ENCODE results near the gene KCNH1. TPM values are rescaled to one million over a fixed set of nuclear protein-coding genes. Genes with fewer than 3 reads are reported as not detected.

KCNH1 gene
- total and polyA plus RNA-seq, 2 experiments from 2014 or later, result 0.28 TPM; not detected in 1

DNA sequence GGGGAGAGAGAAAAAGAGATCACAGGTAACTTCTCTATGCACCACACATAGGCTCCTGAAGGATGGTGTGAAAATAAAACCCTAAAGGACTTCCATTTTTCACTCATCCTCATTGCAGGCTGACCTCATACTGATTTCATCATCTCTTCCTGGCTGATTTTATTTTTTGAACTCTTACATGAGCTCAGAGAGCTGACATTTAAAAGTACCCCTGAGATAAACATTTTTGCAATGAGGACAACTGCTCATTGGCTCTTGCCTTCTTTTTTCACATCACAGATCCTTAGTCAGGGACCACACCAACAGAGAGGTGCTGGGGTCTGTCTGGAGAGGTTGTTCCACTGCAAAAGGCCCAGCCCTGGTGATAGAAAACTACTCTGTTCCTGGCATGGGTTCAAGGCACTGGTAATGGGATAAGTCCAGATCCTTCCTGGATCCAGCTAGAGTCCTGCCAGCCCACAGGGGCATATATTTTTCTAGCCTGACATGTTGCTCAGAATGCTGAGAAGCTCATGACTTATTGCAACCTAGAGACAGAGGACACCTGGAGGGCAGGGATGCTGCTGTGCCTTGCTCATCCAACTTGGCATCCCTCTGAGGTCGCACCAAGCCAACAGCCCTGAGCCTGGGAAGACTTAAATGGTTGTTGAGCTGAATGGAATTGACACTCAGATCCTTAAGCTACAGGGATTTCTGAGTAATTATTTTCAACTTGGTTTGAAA lies 445.3 kb downstream of the KCNH1 start:
- Histone ChIP-seq H2AFZ (no peak overlapping the region), H3K27me3 (ENCODE audit: insufficient read depth) (no peaks in the 10 kb centered on the region), H4K20me1 (replicated peaks; ENCODE audit: insufficient read depth) (no peaks in the 10 kb centered on the region), H3K9me2 (ENCODE audit: insufficient read depth) (no peaks in the 10 kb centered on the region), H3K4me3 (no peak overlapping the region), H3K79me2 (replicated peaks; ENCODE audit: insufficient read depth) (no peaks in the 10 kb centered on the region), H3K27ac (ENCODE audit: low read depth) (no peak overlapping the region), H3K4me1 (ENCODE audit: insufficient read depth) (no peaks in the 10 kb centered on the region), H3F3A (replicated peaks; ENCODE audit: low read depth) (no peaks in the 10 kb centered on the region), H3K4me2 (no peak overlapping the region), H3K36me3 (ENCODE audit: insufficient read depth) (no peaks in the 10 kb centered on the region)
- DNase-seq (ENCODE audit: low spot score), result no peak
- H3K9me3 Mint-ChIP-seq, result no peaks in the 10 kb centered on the region
- no peaks in the 10 kb centered on the region for H3K36me3 Mint-ChIP-seq (ENCODE audit: low read depth)
- no peaks in the 10 kb centered on the region for H3K4me1 Mint-ChIP-seq
- H3K27ac Mint-ChIP-seq, result no peak overlapping the region
- no peak for ATAC-seq
- H3K4me3 Mint-ChIP-seq, result no peak overlapping the region
- H3K27me3 Mint-ChIP-seq (ENCODE audit: insufficient read depth, low read depth, poor library complexity), result no peaks in the 10 kb centered on the region
- TF ChIP-seq, protein P1, sequence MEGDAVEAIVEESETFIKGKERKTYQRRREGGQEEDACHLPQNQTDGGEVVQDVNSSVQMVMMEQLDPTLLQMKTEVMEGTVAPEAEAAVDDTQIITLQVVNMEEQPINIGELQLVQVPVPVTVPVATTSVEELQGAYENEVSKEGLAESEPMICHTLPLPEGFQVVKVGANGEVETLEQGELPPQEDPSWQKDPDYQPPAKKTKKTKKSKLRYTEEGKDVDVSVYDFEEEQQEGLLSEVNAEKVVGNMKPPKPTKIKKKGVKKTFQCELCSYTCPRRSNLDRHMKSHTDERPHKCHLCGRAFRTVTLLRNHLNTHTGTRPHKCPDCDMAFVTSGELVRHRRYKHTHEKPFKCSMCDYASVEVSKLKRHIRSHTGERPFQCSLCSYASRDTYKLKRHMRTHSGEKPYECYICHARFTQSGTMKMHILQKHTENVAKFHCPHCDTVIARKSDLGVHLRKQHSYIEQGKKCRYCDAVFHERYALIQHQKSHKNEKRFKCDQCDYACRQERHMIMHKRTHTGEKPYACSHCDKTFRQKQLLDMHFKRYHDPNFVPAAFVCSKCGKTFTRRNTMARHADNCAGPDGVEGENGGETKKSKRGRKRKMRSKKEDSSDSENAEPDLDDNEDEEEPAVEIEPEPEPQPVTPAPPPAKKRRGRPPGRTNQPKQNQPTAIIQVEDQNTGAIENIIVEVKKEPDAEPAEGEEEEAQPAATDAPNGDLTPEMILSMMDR (conservative IDR thresholded peaks at IDR 0.05; ENCODE audit: low read depth in 2 of 2), result no peak
- TF ChIP-seq NANOG (IDR thresholded peaks at IDR 0.05; ENCODE audit: borderline replicate concordance) (no peak), POLR2AphosphoS5 (IDR thresholded peaks at IDR 0.05; ENCODE audit: low read depth) (no peak), EZH2phosphoT487 (IDR thresholded peaks at IDR 0.05; ENCODE audit: unreplicated experiment) (no peak), CREB1 (CRISPR knock-in tag; IDR thresholded peaks at IDR 0.05; ENCODE audit: low read depth) (no peak), EZH2 (IDR thresholded peaks at IDR 0.05; ENCODE audit: low read depth, unreplicated experiment) (no peak)
- TF ChIP-seq, protein P2, sequence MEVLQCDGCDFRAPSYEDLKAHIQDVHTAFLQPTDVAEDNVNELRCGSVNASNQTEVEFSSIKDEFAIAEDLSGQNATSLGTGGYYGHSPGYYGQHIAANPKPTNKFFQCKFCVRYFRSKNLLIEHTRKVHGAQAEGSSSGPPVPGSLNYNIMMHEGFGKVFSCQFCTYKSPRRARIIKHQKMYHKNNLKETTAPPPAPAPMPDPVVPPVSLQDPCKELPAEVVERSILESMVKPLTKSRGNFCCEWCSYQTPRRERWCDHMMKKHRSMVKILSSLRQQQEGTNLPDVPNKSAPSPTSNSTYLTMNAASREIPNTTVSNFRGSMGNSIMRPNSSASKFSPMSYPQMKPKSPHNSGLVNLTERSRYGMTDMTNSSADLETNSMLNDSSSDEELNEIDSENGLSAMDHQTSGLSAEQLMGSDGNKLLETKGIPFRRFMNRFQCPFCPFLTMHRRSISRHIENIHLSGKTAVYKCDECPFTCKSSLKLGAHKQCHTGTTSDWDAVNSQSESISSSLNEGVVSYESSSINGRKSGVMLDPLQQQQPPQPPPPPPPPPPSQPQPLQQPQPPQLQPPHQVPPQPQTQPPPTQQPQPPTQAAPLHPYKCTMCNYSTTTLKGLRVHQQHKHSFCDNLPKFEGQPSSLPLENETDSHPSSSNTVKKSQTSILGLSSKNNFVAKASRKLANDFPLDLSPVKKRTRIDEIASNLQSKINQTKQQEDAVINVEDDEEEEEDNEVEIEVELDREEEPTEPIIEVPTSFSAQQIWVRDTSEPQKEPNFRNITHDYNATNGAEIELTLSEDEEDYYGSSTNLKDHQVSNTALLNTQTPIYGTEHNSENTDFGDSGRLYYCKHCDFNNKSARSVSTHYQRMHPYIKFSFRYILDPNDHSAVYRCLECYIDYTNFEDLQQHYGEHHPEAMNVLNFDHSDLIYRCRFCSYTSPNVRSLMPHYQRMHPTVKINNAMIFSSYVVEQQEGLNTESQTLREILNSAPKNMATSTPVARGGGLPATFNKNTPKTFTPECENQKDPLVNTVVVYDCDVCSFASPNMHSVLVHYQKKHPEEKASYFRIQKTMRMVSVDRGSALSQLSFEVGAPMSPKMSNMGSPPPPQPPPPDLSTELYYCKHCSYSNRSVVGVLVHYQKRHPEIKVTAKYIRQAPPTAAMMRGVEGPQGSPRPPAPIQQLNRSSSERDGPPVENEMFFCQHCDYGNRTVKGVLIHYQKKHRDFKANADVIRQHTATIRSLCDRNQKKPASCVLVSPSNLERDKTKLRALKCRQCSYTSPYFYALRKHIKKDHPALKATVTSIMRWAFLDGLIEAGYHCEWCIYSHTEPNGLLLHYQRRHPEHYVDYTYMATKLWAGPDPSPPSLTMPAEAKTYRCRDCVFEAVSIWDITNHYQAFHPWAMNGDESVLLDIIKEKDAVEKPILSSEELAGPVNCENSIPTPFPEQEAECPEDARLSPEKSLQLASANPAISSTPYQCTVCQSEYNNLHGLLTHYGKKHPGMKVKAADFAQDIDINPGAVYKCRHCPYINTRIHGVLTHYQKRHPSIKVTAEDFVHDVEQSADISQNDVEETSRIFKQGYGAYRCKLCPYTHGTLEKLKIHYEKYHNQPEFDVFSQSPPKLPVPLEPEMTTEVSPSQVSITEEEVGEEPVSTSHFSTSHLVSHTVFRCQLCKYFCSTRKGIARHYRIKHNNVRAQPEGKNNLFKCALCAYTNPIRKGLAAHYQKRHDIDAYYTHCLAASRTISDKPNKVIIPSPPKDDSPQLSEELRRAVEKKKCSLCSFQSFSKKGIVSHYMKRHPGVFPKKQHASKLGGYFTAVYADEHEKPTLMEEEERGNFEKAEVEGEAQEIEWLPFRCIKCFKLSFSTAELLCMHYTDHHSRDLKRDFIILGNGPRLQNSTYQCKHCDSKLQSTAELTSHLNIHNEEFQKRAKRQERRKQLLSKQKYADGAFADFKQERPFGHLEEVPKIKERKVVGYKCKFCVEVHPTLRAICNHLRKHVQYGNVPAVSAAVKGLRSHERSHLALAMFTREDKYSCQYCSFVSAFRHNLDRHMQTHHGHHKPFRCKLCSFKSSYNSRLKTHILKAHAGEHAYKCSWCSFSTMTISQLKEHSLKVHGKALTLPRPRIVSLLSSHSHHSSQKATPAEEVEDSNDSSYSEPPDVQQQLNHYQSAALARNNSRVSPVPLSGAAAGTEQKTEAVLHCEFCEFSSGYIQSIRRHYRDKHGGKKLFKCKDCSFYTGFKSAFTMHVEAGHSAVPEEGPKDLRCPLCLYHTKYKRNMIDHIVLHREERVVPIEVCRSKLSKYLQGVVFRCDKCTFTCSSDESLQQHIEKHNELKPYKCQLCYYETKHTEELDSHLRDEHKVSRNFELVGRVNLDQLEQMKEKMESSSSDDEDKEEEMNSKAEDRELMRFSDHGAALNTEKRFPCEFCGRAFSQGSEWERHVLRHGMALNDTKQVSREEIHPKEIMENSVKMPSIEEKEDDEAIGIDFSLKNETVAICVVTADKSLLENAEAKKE (CRISPR knock-in tag; IDR thresholded peaks at IDR 0.05), result no peak
- TF ChIP-seq, protein P3, sequence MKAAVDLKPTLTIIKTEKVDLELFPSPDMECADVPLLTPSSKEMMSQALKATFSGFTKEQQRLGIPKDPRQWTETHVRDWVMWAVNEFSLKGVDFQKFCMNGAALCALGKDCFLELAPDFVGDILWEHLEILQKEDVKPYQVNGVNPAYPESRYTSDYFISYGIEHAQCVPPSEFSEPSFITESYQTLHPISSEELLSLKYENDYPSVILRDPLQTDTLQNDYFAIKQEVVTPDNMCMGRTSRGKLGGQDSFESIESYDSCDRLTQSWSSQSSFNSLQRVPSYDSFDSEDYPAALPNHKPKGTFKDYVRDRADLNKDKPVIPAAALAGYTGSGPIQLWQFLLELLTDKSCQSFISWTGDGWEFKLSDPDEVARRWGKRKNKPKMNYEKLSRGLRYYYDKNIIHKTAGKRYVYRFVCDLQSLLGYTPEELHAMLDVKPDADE (IDR thresholded peaks at IDR 0.05), result no peak
- TF ChIP-seq, protein P4, sequence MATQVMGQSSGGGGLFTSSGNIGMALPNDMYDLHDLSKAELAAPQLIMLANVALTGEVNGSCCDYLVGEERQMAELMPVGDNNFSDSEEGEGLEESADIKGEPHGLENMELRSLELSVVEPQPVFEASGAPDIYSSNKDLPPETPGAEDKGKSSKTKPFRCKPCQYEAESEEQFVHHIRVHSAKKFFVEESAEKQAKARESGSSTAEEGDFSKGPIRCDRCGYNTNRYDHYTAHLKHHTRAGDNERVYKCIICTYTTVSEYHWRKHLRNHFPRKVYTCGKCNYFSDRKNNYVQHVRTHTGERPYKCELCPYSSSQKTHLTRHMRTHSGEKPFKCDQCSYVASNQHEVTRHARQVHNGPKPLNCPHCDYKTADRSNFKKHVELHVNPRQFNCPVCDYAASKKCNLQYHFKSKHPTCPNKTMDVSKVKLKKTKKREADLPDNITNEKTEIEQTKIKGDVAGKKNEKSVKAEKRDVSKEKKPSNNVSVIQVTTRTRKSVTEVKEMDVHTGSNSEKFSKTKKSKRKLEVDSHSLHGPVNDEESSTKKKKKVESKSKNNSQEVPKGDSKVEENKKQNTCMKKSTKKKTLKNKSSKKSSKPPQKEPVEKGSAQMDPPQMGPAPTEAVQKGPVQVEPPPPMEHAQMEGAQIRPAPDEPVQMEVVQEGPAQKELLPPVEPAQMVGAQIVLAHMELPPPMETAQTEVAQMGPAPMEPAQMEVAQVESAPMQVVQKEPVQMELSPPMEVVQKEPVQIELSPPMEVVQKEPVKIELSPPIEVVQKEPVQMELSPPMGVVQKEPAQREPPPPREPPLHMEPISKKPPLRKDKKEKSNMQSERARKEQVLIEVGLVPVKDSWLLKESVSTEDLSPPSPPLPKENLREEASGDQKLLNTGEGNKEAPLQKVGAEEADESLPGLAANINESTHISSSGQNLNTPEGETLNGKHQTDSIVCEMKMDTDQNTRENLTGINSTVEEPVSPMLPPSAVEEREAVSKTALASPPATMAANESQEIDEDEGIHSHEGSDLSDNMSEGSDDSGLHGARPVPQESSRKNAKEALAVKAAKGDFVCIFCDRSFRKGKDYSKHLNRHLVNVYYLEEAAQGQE (IDR thresholded peaks at IDR 0.05; ENCODE audit: unreplicated experiment), result no peak

Data from GM23338 (cell line).